ENCODE results near the gene NPEPL1.

Gene NPEPL1

GRCh38 chr20:58691773-58692578 is 624 bp upstream of the NPEPL1 start:
- no peak for TF ChIP-seq SIN3A (IDR thresholded peaks at IDR 0.05; ENCODE audit: borderline replicate concordance, insufficient read depth, low read length)
- no peak for TF ChIP-seq FOXP2 (optimal IDR thresholded peaks at IDR 0.05; ENCODE audit: borderline replicate concordance, extremely low read depth, extremely low read length, insufficient read depth)
- TF ChIP-seq, protein P1, sequence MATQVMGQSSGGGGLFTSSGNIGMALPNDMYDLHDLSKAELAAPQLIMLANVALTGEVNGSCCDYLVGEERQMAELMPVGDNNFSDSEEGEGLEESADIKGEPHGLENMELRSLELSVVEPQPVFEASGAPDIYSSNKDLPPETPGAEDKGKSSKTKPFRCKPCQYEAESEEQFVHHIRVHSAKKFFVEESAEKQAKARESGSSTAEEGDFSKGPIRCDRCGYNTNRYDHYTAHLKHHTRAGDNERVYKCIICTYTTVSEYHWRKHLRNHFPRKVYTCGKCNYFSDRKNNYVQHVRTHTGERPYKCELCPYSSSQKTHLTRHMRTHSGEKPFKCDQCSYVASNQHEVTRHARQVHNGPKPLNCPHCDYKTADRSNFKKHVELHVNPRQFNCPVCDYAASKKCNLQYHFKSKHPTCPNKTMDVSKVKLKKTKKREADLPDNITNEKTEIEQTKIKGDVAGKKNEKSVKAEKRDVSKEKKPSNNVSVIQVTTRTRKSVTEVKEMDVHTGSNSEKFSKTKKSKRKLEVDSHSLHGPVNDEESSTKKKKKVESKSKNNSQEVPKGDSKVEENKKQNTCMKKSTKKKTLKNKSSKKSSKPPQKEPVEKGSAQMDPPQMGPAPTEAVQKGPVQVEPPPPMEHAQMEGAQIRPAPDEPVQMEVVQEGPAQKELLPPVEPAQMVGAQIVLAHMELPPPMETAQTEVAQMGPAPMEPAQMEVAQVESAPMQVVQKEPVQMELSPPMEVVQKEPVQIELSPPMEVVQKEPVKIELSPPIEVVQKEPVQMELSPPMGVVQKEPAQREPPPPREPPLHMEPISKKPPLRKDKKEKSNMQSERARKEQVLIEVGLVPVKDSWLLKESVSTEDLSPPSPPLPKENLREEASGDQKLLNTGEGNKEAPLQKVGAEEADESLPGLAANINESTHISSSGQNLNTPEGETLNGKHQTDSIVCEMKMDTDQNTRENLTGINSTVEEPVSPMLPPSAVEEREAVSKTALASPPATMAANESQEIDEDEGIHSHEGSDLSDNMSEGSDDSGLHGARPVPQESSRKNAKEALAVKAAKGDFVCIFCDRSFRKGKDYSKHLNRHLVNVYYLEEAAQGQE (IDR thresholded peaks at IDR 0.05; ENCODE audit: insufficient read depth in 1 of 2, low read depth in 2 of 2, low read length in 2 of 2): no peak
- no peak for TF ChIP-seq POLR2AphosphoS5 (IDR thresholded peaks at IDR 0.05; ENCODE audit: low read depth, low read length)
- TF ChIP-seq TAF1 (IDR thresholded peaks at IDR 0.05; ENCODE audit: borderline replicate concordance, insufficient read depth, low read length): no peak

GRCh38 chr20:58693226-58694006 is 816 bp downstream of the NPEPL1 start:
- TF ChIP-seq FOXP2 (optimal IDR thresholded peaks at IDR 0.05; ENCODE audit: borderline replicate concordance, extremely low read depth, extremely low read length, insufficient read depth): no peak
- TF ChIP-seq POLR2AphosphoS5 (IDR thresholded peaks at IDR 0.05; ENCODE audit: low read depth, low read length): no peak
- no peak for TF ChIP-seq TAF1 (IDR thresholded peaks at IDR 0.05; ENCODE audit: borderline replicate concordance, insufficient read depth, low read length)
- no peak for TF ChIP-seq SIN3A (IDR thresholded peaks at IDR 0.05; ENCODE audit: borderline replicate concordance, insufficient read depth, low read length)
- TF ChIP-seq, protein P1 (IDR thresholded peaks at IDR 0.05; ENCODE audit: insufficient read depth in 1 of 2, low read depth in 2 of 2, low read length in 2 of 2): no peak

DNA sequence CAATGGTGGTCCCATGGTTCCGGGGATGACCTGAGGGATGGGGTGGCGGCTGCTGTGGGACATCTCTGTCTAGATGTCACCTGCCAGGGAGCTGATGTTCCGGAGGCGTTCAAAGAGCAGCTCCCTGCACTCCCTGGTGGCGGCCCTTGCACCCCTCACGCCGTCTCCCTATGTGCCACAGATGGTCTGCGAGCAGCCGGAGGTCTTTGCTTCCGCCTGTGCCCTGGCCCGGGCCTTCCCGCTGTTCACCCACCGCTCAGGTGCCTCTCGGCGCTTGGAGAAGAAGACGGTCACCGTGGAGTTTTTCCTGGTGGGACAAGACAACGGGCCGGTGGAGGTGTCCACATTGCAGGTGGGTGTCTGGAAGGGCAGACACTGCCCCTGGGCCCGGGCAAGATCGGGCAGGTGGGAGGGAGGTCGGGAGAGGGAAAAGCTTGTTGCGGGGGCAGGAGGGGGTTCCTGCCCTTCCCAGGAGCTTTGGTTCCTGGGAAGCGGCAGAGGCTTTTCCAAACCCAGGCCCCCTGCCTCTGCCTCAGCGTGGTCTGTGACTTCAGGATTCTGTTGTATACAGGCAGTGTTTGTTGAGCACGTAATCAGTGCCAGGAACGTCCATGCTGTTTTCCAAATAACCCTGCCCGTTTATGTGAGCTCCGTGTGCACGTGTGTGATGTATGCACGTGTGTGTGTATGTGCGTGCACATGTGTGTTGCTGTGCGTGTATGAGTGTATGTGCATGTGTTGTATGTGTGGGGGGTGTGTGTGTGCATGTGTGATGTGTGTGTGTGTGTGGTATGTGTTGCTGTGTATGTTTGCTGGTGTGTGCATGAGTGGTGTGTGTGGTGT is 1.9 kb downstream of the NPEPL1 start:
- TF ChIP-seq POLR2AphosphoS5 (IDR thresholded peaks at IDR 0.05; ENCODE audit: low read depth, low read length) (no peak), TAF1 (IDR thresholded peaks at IDR 0.05; ENCODE audit: borderline replicate concordance, insufficient read depth, low read length) (no peak), SIN3A (IDR thresholded peaks at IDR 0.05; ENCODE audit: borderline replicate concordance, insufficient read depth, low read length) (no peak), FOXP2 (optimal IDR thresholded peaks at IDR 0.05; ENCODE audit: borderline replicate concordance, extremely low read depth, extremely low read length, insufficient read depth) (no peak)
- TF ChIP-seq, protein P1 (IDR thresholded peaks at IDR 0.05; ENCODE audit: insufficient read depth in 1 of 2, low read depth in 2 of 2, low read length in 2 of 2): no peak

DNA sequence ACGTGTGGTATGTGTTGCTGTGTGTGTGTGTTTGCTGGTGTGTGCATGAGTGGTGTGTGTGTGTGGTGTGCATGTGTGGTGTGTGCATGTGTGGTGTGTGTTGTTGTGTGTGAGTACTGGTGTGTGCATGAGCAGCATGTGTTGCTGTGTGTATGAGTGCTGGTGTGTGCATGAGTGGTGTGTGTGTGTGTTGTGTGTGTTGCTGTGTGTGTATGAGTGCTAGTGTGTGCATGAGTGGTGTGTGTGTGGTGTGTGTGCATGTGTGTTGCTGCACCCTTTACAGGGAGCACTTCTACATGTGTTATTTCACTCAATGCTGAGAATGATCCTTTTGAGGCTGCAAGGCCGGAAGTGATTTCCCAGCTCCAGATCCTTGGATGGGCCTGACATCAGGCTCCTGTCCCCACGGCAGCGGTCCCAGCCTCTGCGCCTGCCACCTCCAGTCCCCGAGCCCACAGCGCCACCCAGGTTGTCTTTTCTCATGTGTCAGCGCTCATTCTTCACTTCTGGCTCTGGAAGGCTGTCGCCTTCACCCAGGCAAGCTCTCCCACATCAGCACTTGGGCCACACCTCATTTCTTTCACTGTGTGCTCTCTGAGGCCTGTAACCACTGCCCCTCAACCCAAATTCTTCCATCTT is 2.6 kb downstream of the NPEPL1 start:
- TF ChIP-seq SIN3A (IDR thresholded peaks at IDR 0.05; ENCODE audit: borderline replicate concordance, insufficient read depth, low read length) (no peak), FOXP2 (optimal IDR thresholded peaks at IDR 0.05; ENCODE audit: borderline replicate concordance, extremely low read depth, extremely low read length, insufficient read depth) (no peak), TAF1 (IDR thresholded peaks at IDR 0.05; ENCODE audit: borderline replicate concordance, insufficient read depth, low read length) (no peak), POLR2AphosphoS5 (IDR thresholded peaks at IDR 0.05; ENCODE audit: low read depth, low read length) (no peak)
- TF ChIP-seq, protein P1 (IDR thresholded peaks at IDR 0.05; ENCODE audit: insufficient read depth in 1 of 2, low read depth in 2 of 2, low read length in 2 of 2): no peak

All from PFSK-1 (cell line).